Cardiac muscle cell (in vitro differentiated cells and primary cell): ENCODE results near the gene LCLAT1. TPM values are rescaled to one million over a fixed set of nuclear protein-coding genes. Genes with fewer than 3 reads are reported as not detected.

ENCODE experiments used
- DNase-seq, 2 donors: peaks; one replicate each; pipeline versions ENCODE4 v3.0.0 to v3.0.0-alpha.2; 2010 to 2017; ENCODE audit warnings: low read depth in 1 of 2, low spot score in 1 of 2
- H3K27ac ChIP-seq: fragments of 200-600 bp; sonication (generic); 2 replicates; pipeline ENCODE4 v1.5.1; 2016
- H3K27me3 ChIP-seq: fragments of 200-600 bp; sonication (generic); 2 replicates; pipeline ENCODE4 v1.6.0; 2016; ENCODE audit warnings: control low read depth
- H3K36me3 ChIP-seq: fragments of 200-600 bp; sonication (generic); 2 replicates; pipeline ENCODE4 v1.5.1; 2016; ENCODE audit warnings: control low read depth
- H3K4me1 ChIP-seq: fragments of 200-600 bp; sonication (generic); 2 replicates; pipeline ENCODE4 v1.8.1; 2017; ENCODE audit warnings: low read depth, mild to moderate bottlenecking, mixed run types
- H3K4me3 ChIP-seq: fragments of 200-600 bp; sonication (generic); 2 replicates; pipeline ENCODE4 v1.5.1; 2016; ENCODE audit warnings: mild to moderate bottlenecking
- H3K9me3 ChIP-seq: fragments of 200-600 bp; sonication (generic); 2 replicates; pipeline ENCODE4 v1.5.1; 2017; ENCODE audit warnings: low read depth, mild to moderate bottlenecking, control low read depth
- CTCF ChIP-seq: IDR thresholded peaks from 2 replicates; pipeline ENCODE4 v1.5.1; 2012; ENCODE audit warnings: low read depth, mild to moderate bottlenecking, low read length
- polyA plus RNA-seq: library from polyadenylated mRNA; unstranded; fragments of >200 nt; fragmentation: Nextera tagmentation; extraction: Ambion mirVana; gene quantifications from 2 replicates; pipeline ENCODE4 v1.2.1, GENCODE V29; 2016
- total RNA-seq: library from RNA; depleted of rRNA; stranded (reverse); fragments of >200 nt; gene quantifications from 2 replicates; pipeline ENCODE4 v1.2.3, GENCODE V29; 2016

Gene LCLAT1
- total and polyA plus RNA-seq, 2 experiments from 2014 or later: 19.6 to 25.5 TPM

DNA sequence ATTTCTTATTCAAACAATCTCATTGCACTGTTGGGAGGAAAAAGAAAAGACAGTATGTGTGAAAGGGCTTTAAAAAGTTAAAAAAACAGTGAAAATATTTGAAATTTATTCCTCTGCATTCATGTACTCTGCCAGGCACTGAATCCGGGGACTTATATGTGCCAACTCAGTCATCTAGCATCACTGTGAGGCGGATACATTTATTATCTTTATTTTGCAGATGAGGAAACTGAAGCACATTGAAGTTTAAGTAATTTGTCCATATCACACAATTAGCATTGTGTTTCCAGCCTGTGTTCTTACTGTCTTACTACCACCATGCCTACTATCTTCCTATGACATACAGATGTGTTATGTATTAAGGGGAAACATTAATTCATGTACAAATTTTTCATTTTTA, 1.8 kb downstream of the LCLAT1 start:
- H3K27ac ChIP-seq: no peak overlapping the region
- DNase-seq: no peak
- no peaks in the 10 kb centered on the region for H3K27me3 ChIP-seq
- no peaks in the 10 kb centered on the region for H3K9me3 ChIP-seq
- H3K4me1 ChIP-seq: peaks cover 14% of the 10 kb centered on the region
- TF ChIP-seq CTCF: no peak
- H3K36me3 ChIP-seq: no peaks in the 10 kb centered on the region
- H3K4me3 ChIP-seq: peak overlapping the region; percentile 83

DNA sequence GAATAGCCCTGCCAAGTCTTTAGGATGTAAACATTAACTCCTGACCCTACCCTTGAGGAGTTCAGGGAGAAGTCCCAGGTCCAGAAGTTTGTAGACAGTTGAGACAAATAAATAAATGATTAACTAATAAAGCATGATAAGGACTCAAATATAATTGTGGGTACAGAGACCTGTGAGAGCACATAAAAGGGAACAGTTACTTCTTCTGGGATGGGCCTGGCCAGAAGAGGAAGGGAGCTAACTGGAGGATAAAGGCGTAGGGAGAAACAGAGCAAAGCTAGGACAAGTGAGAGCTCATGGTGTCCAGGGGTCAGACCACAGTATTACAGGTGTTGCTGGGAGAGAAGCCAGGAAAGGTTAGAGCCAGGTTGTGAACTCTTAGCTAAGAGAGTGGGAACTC, 3.0 kb downstream of the LCLAT1 start:
- H3K9me3 ChIP-seq: no peaks in the 10 kb centered on the region
- TF ChIP-seq CTCF: no peak
- H3K27me3 ChIP-seq: no peaks in the 10 kb centered on the region
- DNase-seq: no peak
- no peak overlapping the region for H3K27ac ChIP-seq
- H3K4me1 ChIP-seq: peaks cover 14% of the 10 kb centered on the region
- no peaks in the 10 kb centered on the region for H3K36me3 ChIP-seq
- no peak overlapping the region for H3K4me3 ChIP-seq

DNA sequence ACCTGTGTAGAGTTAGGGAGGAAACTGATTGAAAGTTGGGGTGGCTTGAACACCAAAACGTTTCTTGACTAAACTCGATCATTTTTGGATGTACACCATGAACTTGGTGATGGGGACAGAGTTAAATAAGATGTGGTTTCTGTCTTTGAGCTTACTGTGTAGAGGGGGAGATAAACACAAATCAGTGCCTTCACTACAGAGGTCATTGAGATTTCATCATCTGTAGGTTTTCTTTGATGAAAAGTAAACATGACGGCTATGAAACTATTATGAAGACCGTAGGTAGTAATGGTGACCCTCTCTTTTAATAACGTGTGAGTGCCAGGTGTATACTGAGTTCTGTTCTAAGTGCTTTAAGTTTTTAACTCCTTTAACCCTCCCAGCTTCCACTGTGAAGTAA, 6.5 kb downstream of the LCLAT1 start:
- no peak overlapping the region for H3K4me3 ChIP-seq
- no peak for TF ChIP-seq CTCF
- peaks cover 9% of the 10 kb centered on the region for H3K4me1 ChIP-seq
- H3K27ac ChIP-seq: no peak overlapping the region
- no peaks in the 10 kb centered on the region for H3K27me3 ChIP-seq
- no peak for DNase-seq
- H3K9me3 ChIP-seq: no peaks in the 10 kb centered on the region
- H3K36me3 ChIP-seq: no peaks in the 10 kb centered on the region

GRCh38 chr2:30454571-30454970, 7.5 kb downstream of the LCLAT1 start:
- Histone ChIP-seq H3K27me3 (no peaks in the 10 kb centered on the region), H3K4me1 (peaks cover 6% of the 10 kb centered on the region), H3K36me3 (no peaks in the 10 kb centered on the region), H3K27ac (no peak overlapping the region), H3K4me3 (no peak overlapping the region), H3K9me3 (no peaks in the 10 kb centered on the region)
- TF ChIP-seq CTCF: no peak
- no peak for DNase-seq

DNA sequence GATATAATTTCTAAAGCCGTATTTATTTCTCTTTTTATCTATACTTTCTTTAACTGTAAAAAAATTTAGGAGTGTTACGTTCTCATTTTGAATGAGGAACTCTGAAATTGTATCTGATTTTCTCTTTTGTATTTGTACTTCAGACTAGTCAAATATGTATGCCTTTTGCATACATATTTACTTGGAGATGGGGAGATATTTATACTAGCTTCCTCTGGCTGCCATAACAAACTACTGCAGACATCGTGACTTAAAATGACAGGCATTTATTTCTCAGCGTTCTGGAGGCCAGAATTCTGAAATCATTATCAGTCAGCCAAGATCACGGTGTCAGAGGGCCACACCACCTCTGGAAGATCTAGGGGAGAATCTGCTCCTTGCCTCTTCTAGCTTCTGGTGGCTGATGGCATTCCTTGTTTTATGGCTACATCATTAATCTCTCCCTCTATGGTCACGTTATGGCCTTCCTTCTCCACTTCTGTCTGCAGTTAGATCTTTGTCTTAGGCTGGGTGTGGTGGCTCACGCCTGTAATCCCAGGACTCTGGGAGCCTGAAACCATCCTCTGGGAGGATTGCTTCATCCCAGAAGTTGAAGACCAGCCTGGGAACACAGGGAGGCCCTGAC, 8.2 kb downstream of the LCLAT1 start:
- no peak for TF ChIP-seq CTCF
- H3K4me1 ChIP-seq: peaks cover 6% of the 10 kb centered on the region
- DNase-seq: no peak
- H3K4me3 ChIP-seq: no peak overlapping the region
- no peaks in the 10 kb centered on the region for H3K36me3 ChIP-seq
- H3K27me3 ChIP-seq: no peaks in the 10 kb centered on the region
- H3K27ac ChIP-seq: no peak overlapping the region
- no peaks in the 10 kb centered on the region for H3K9me3 ChIP-seq
